ENCODE data around the gene LRRN4. TPM values are rescaled to one million over a fixed set of nuclear protein-coding genes. Genes with fewer than 3 reads are reported as not detected.
"Not testable (repeated sequence)": the region's sequence is repeated elsewhere in the genome, so short reads cannot be mapped to it uniquely, and the experiment has no call there.

LRRN4 gene
- total and polyA plus RNA-seq, 9 of the 15 experiments (the other 6 are each of a cell fraction or from before 2014, with no cell fraction given), result not detected

- H4K20me1 ChIP-seq (replicated peaks; ENCODE audit: control insufficient read depth, insufficient read depth, low read length); H3K4me2 ChIP-seq (ENCODE audit: insufficient read depth, low read length); FAIRE-seq; H3K4me3 ChIP-seq; intact Hi-C loops (cut with micrococcal nuclease); H3K36me3 ChIP-seq (ENCODE audit: control insufficient read depth, insufficient read depth, low read length); BruUV-seq (replicated peaks); in situ Hi-C loops (cut with MboI); DNase-seq (ENCODE audit: extremely low read depth in 1 of 4, low spot score in 3 of 4); H3K9me3 ChIP-seq (replicated peaks; ENCODE audit: control insufficient read depth, insufficient read depth, low read depth, low read length); H3K79me2 ChIP-seq (ENCODE audit: control insufficient read depth, insufficient read depth, low read length); H3K9ac ChIP-seq (ENCODE audit: insufficient read depth in 1 of 2, low read depth in 2 of 2, low read length in 2 of 2); ATAC-seq; H3K27me3 ChIP-seq (ENCODE audit: control insufficient read depth in 2 of 2, insufficient read depth in 2 of 2, low read length in 2 of 2); CTCF ChIA-PET (ENCODE audit: low intra/inter-chr PET ratio); H3K27ac ChIP-seq (ENCODE audit: extremely low read depth, low read depth, low read length); H3K9me1 ChIP-seq (ENCODE audit: control insufficient read depth, insufficient read depth, low read length); POLR2A ChIA-PET: not testable (repeated sequence)
- TF ChIP-seq ELF1 (tag; IDR thresholded peaks at IDR 0.05) (0 out of 2 replicates have a peak, but pooled peaks have one; percentile 26), FOSL1 (tag; conservative IDR thresholded peaks at IDR 0.05) (0 out of 2 replicates have a peak, but pooled peaks have one; percentile 17), POLR2H (tag; IDR thresholded peaks at IDR 0.05; ENCODE audit: low read depth) (peak; percentile 55), ZNF766 (CRISPR knock-in tag; conservative IDR thresholded peaks at IDR 0.05) (peak; percentile 71; the same call in 1 of the 2 replicates), SPI1 (IDR thresholded peaks at IDR 0.05; ENCODE audit: borderline replicate concordance, low read depth, low read length) (peak; percentile 10; the same call in 1 of the 2 replicates), SOX6 (IDR thresholded peaks at IDR 0.05) (0 out of 2 replicates have a peak, but pooled peaks have one; percentile 16)
- 6% methylated on average over 4 of the region's 4 CpGs for WGBS (ENCODE audit: insufficient coverage, low coverage, missing lambda C conversion rate)
- Histone ChIP-seq H2AFZ (ENCODE audit: low read depth, low read length) (peak overlapping the region; percentile 45; the same call in 1 of the 2 replicates), H3K4me1 (replicated peaks in 1 of 2; ENCODE audit: control insufficient read depth in 2 of 2, insufficient read depth in 2 of 2, low read length in 2 of 2) (peaks cover 7 to 18% of the 10 kb centered on the region in 2 experiments)
Measured at GRCh38 chr20:6054689-6055051, 810 bp upstream of the LRRN4 start.
